Esophagus squamous epithelium (tissue), 4 donors: ENCODE results near the gene DAB2IP.

Source experiments
- POLR2A ChIP-seq, 4 donors: fragments of 450-650 bp; IDR thresholded peaks; one replicate each; pipeline ENCODE4 v1.6.1; 2017; ENCODE audit warnings: antibody characterized with exemption in 4 of 4, mild to moderate bottlenecking in 4 of 4, moderate library complexity in 3 of 4
- TF ChIP-seq, protein P1 (sequence below), 6 experiments: fragments of 450-650 bp in 4 of 6; fragments of 200-600 bp in 2 of 6; sonication (generic) in 2 of 6; IDR thresholded peaks; one replicate each; pipeline ENCODE4 v1.5.1; 2016 to 2019; ENCODE audit warnings: antibody characterized with exemption in 6 of 6, mild to moderate bottlenecking in 4 of 6, moderate library complexity in 4 of 6

DNA sequence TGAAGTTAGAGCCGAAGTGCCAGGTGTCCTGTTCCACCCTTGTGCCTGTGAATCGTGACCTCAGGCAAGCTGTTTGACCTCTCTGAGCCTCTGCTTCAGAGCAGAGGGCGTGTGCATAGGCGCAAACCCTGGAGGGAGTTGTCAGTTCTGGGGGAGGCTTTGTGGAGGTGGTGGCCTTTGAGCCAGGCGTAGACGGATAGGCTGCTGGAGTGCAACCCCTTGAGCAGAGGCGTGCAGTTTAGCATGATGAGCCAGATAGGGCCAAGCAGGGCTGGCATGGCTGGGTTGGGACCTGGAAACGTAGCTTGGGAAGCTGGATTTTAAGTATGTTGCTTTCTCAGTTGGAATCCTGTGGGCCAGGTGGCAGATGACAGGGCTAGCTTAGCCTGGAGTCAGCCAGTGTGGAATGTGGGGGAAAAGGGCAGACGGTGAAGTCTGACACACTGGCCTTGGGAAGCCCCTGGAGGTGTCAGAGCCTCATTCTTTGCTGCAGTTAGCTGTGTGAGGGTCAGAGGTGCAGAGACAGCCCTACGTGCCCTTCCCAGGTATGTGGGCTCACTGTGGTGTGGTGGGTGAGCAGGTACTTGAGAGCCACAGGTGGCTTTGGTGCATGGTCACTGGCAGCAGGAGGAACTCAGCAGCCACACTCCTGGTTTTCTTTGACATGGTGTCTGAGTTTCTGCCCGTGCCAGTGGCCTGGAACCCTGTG, 93.4 kb downstream of the DAB2IP start:
- TF ChIP-seq, protein P1, sequence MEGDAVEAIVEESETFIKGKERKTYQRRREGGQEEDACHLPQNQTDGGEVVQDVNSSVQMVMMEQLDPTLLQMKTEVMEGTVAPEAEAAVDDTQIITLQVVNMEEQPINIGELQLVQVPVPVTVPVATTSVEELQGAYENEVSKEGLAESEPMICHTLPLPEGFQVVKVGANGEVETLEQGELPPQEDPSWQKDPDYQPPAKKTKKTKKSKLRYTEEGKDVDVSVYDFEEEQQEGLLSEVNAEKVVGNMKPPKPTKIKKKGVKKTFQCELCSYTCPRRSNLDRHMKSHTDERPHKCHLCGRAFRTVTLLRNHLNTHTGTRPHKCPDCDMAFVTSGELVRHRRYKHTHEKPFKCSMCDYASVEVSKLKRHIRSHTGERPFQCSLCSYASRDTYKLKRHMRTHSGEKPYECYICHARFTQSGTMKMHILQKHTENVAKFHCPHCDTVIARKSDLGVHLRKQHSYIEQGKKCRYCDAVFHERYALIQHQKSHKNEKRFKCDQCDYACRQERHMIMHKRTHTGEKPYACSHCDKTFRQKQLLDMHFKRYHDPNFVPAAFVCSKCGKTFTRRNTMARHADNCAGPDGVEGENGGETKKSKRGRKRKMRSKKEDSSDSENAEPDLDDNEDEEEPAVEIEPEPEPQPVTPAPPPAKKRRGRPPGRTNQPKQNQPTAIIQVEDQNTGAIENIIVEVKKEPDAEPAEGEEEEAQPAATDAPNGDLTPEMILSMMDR (IDR thresholded peaks at IDR 0.05) = no peak
- TF ChIP-seq POLR2A (IDR thresholded peaks at IDR 0.05) = no peak
